Epithelial cell of proximal tubule (primary cell): ENCODE measurements around the gene ZNF790. TPM values are rescaled to one million over a fixed set of nuclear protein-coding genes. Genes with fewer than 3 reads are reported as not detected.

Experiments used
- DNase-seq: peaks from one replicate; pipeline ENCODE4 v3.0.0-alpha.2; 2011; ENCODE audit warnings: low read depth
- H3K4me3 ChIP-seq: 2 replicates; pipeline ENCODE4 v1.5.1; 2011; ENCODE audit warnings: low read depth, mild to moderate bottlenecking, low read length
- CTCF ChIP-seq: conservative IDR thresholded peaks from 2 replicates; pipeline ENCODE4 v1.5.1; 2012; ENCODE audit warnings: low read depth, mild to moderate bottlenecking, low read length
- total RNA-seq: library from RNA; depleted of rRNA; stranded (reverse); fragments of >200 nt; gene quantifications from 2 replicates; pipeline ENCODE4 v1.2.3, GENCODE V29; 2015

The ZNF790 gene
- 1.2 and 6.1 TPM in 2 replicates for total RNA-seq

- peak within 1 kb of the TSS; percentile 63 for H3K4me3 ChIP-seq
- DNase-seq: peak; percentile 71
- no peak for TF ChIP-seq CTCF
Measured at GRCh38 chr19:36837906-36838783, at the start of gene ZNF790. ZNF790 (minus strand) TSS chr19:36838387; CDS start chr19:36825619, 12,768 bp downstream.

GRCh38 chr19:36876993-36877938 lies 39.1 kb upstream of the ZNF790 start:
- H3K4me3 ChIP-seq: no peak overlapping the region
- TF ChIP-seq CTCF: no peak
- DNase-seq: no peak

- no peak for TF ChIP-seq CTCF
- peak overlapping the region; percentile 90 for H3K4me3 ChIP-seq
- no peak for DNase-seq
Measured at GRCh38 chr19:36851898-36852297, 13.7 kb upstream of the ZNF790 start.

- DNase-seq: peak; percentile 81
- no peak for TF ChIP-seq CTCF
- peak within 1 kb of the TSS; percentile 90 for H3K4me3 ChIP-seq
Measured at GRCh38 chr19:36850559-36851442, 12.6 kb upstream of the ZNF790 start, which contains the start of gene ZNF345. ZNF345 (plus strand) TSS chr19:36850876; CDS start chr19:36876831, 25,955 bp downstream.

- DNase-seq: peak; percentile 73
- H3K4me3 ChIP-seq: peak overlapping the region; percentile 90
- no peak for TF ChIP-seq CTCF
Measured at GRCh38 chr19:36849701-36850558, 11.7 kb upstream of the ZNF790 start.

GRCh38 chr19:36847968-36848367 lies 9.8 kb upstream of the ZNF790 start:
- no peak overlapping the region for H3K4me3 ChIP-seq
- DNase-seq: no peak
- no peak for TF ChIP-seq CTCF
